Activated CD8-positive, alpha-beta memory T cell treated with anti-CD3 and anti-CD28 coated beads, Interleukin-2, amount 50 U/mL, for 24 hours (primary cell): ENCODE data around the gene KCTD1.

Experiments
- DNase-seq: peaks from one replicate; pipeline ENCODE4 v3.0.0-alpha.2; 2020; ENCODE audit errors: extremely low read depth

KCTD1 gene

GRCh38 chr18:26425148-26425531, 123.2 kb downstream of the KCTD1 start:
- DNase-seq: no peak

GRCh38 chr18:26424428-26425147, 123.8 kb downstream of the KCTD1 start:
- DNase-seq: no peak

GRCh38 chr18:26422472-26423162, 125.7 kb downstream of the KCTD1 start:
- no peak for DNase-seq

GRCh38 chr18:26421931-26422330, 126.4 kb downstream of the KCTD1 start:
- DNase-seq: no peak

- no peak for DNase-seq
Measured at GRCh38 chr18:26421503-26421902, 126.8 kb downstream of the KCTD1 start.

- DNase-seq: no peak
Measured at GRCh38 chr18:26419746-26420145, 128.6 kb downstream of the KCTD1 start.

GRCh38 chr18:26418225-26418624, 130.1 kb downstream of the KCTD1 start:
- no peak for DNase-seq

- DNase-seq: no peak
Measured at GRCh38 chr18:26417190-26417589, 131.2 kb downstream of the KCTD1 start.

GRCh38 chr18:26416652-26417150, 131.7 kb downstream of the KCTD1 start:
- no peak for DNase-seq

- no peak for DNase-seq
Measured at GRCh38 chr18:26415631-26416030, 132.7 kb downstream of the KCTD1 start.

- no peak for DNase-seq
Measured at GRCh38 chr18:26414901-26415440, 133.4 kb downstream of the KCTD1 start.

- DNase-seq: no peak
Measured at GRCh38 chr18:26409091-26409490, 139.3 kb downstream of the KCTD1 start.

GRCh38 chr18:26407736-26408601, 140.4 kb downstream of the KCTD1 start:
- no peak for DNase-seq

- DNase-seq: no peak
Measured at GRCh38 chr18:26406854-26407517, 141.4 kb downstream of the KCTD1 start.

- DNase-seq: no peak
Measured at GRCh38 chr18:26406324-26406723, 142.0 kb downstream of the KCTD1 start.

- no peak for DNase-seq
Measured at GRCh38 chr18:26405190-26405801, 143.1 kb downstream of the KCTD1 start.
